Osteoblast (primary cell): ENCODE data around the gene ZNF366. TPM values are rescaled to one million over a fixed set of nuclear protein-coding genes. Genes with fewer than 3 reads are reported as not detected.

Experiments used
- DNase-seq: peaks from one replicate; pipeline ENCODE4 v3.0.0; 2011; ENCODE audit warnings: low spot score, mixed read lengths; ENCODE audit not compliant: insufficient read length; ENCODE audit errors: missing footprints
- H2AFZ ChIP-seq: 2 replicates; pipeline ENCODE4 v1.6.0; 2011; ENCODE audit warnings: mild to moderate bottlenecking, low read length
- H3K27ac ChIP-seq: 2 replicates; pipeline ENCODE4 v1.5.1; 2011; ENCODE audit warnings: mild to moderate bottlenecking, low read depth, low read length, moderate library complexity
- H3K27me3 ChIP-seq: 2 replicates; pipeline ENCODE4 v1.6.0; 2012; ENCODE audit warnings: mild to moderate bottlenecking, control low read depth, inconsistent platforms, low read length, moderate library complexity; ENCODE audit not compliant: insufficient read depth
- H3K36me3 ChIP-seq: 2 replicates; pipeline ENCODE4 v1.5.1; 2011; ENCODE audit warnings: mild to moderate bottlenecking, low read length, control low read depth, moderate library complexity; ENCODE audit not compliant: insufficient read depth
- H3K4me1 ChIP-seq: 2 replicates; pipeline ENCODE4 v1.5.1; 2011; ENCODE audit warnings: mild to moderate bottlenecking, low read length, control low read depth, moderate library complexity; ENCODE audit not compliant: insufficient read depth
- H3K4me2 ChIP-seq: 2 replicates; pipeline ENCODE4 v1.6.0; 2011; ENCODE audit warnings: mild to moderate bottlenecking, low read length; ENCODE audit not compliant: insufficient read depth
- H3K4me3 ChIP-seq: fragments of 200-600 bp; sonication (generic); 3 replicates; pipeline ENCODE4 v1.5.1; 2012; ENCODE audit warnings: mild to moderate bottlenecking, low read length, inconsistent platforms; ENCODE audit not compliant: insufficient read depth
- H3K79me2 ChIP-seq: 2 replicates; pipeline ENCODE4 v1.6.0; 2012; ENCODE audit warnings: mild to moderate bottlenecking, low read length, control low read depth, inconsistent platforms; ENCODE audit not compliant: insufficient read depth
- H3K9me3 ChIP-seq: 2 replicates; pipeline ENCODE4 v1.5.1; 2011; ENCODE audit warnings: low read depth, low read length, control low read depth
- H4K20me1 ChIP-seq: 2 replicates; pipeline ENCODE4 v1.6.0; 2012; ENCODE audit warnings: mild to moderate bottlenecking, low read length, control low read depth; ENCODE audit not compliant: insufficient read depth
- CTCF ChIP-seq: IDR thresholded peaks from 2 replicates; pipeline ENCODE4 v1.5.1; 2011; ENCODE audit warnings: mild to moderate bottlenecking, low read depth, low read length, moderate library complexity; ENCODE audit errors: extremely low read depth
- total RNA-seq: library from RNA; depleted of rRNA; stranded (reverse); fragments of >200 nt; gene quantifications from 2 replicates; pipeline ENCODE4 v1.2.3, GENCODE V29; 2012

Gene ZNF366
- total RNA-seq, 1 donor: not detected

DNA sequence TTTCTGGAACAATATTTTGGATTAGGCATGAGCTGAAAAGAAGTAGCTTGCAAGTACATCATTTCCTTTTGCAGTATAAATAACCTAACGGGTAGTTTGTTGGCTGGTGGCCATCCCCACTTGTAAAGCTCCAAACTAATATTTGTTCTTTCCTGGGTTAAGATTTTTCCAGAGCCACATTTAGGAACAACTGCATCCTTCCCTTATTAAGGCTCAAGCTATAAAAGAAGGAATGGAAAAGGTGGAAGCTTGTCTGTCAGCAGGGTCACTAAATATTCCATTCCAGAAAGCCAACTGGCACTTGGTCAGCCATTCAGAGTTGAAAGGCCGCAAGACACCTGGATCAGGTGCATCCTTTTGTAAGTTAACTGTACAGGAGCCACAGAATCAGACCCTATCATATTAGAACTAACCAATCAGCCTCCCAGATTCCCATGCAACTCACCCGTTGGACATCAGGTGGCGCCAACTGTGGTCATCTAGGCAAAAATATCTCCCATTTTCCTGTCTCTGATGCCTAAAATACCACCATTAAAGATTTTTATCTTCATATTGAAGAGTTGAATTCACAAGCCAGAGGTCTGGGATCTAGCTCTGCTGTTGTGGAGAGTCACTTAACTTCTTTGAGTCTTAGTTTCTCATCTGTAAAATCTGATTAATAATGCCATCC, 104.1 kb downstream of the ZNF366 start:
- DNase-seq: no peak
- peaks cover 2% of the 10 kb centered on the region for H3K9me3 ChIP-seq
- H2AFZ ChIP-seq: peak overlapping the region; percentile 33
- H3K36me3 ChIP-seq: no peaks in the 10 kb centered on the region
- H3K27me3 ChIP-seq: no peaks in the 10 kb centered on the region
- no peaks in the 10 kb centered on the region for H3K79me2 ChIP-seq
- H3K4me3 ChIP-seq: no peak overlapping the region
- H4K20me1 ChIP-seq: no peaks in the 10 kb centered on the region
- H3K27ac ChIP-seq: peak overlapping the region; percentile 13
- no peak overlapping the region for H3K4me2 ChIP-seq
- peak; percentile 59 for TF ChIP-seq CTCF
- peaks cover 12% of the 10 kb centered on the region for H3K4me1 ChIP-seq

DNA sequence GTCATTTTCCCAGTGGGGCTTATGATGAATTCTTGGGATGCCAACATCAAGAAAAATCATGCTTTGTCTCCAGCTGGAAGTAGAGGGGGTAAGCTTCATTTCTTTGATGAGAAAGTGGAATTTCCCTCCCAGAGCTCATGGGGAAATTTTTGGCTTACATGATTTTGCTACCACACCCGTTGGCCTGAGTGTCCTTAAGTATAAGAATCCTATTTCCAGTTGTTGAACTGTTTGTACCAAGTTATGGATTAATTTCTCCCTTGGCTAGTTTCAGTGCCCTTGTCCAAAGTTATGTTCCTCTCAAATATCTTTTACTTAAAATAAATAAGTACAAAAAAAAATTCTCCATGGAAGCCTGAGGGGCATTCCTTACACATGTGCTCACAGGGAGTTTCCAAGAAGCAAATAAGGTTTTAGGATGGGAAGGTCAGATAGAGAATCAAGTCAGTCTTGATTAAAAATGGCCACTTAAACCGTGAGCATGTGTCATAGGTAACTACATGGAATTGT, 104.8 kb downstream of the ZNF366 start:
- Histone ChIP-seq H3K79me2 (no peaks in the 10 kb centered on the region), H3K4me3 (no peak overlapping the region), H3K4me1 (peaks cover 12% of the 10 kb centered on the region), H3K9me3 (peaks cover 2% of the 10 kb centered on the region), H3K4me2 (no peak overlapping the region), H3K36me3 (no peaks in the 10 kb centered on the region), H2AFZ (no peak overlapping the region), H3K27me3 (no peaks in the 10 kb centered on the region), H3K27ac (peak overlapping the region; percentile 13), H4K20me1 (no peaks in the 10 kb centered on the region)
- no peak for TF ChIP-seq CTCF
- DNase-seq: no peak

DNA sequence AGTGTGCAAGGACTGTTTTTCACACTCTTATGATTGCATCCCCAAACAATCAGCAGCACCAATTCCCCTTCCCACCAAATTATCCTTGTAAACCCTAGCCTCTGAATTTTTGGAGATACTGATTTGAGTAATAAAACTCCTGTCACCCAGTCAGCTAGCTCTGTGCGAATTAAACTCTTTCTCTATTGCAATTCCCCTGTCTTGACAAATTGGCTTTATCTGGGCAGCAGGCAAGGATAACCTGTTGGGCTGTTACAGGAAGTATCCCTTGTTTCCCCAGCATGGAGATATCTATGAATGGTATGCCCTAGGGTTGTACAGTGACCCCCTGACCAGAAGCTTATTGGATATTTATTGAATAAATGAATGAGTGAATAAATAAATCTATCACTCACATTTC, 106.3 kb downstream of the ZNF366 start:
- no peaks in the 10 kb centered on the region for H4K20me1 ChIP-seq

More for the DNA sequence above, 106.3 kb downstream of the ZNF366 start:
- TF ChIP-seq CTCF: no peak
- Histone ChIP-seq H3K27me3 (no peaks in the 10 kb centered on the region), H3K27ac (no peak overlapping the region), H2AFZ (no peak overlapping the region), H3K4me3 (no peak overlapping the region), H3K4me1 (peaks cover 12% of the 10 kb centered on the region), H3K9me3 (peaks cover 2% of the 10 kb centered on the region), H3K36me3 (no peaks in the 10 kb centered on the region), H3K79me2 (no peaks in the 10 kb centered on the region), H3K4me2 (no peak overlapping the region)
- no peak for DNase-seq
